HUES64 (cell line): ENCODE measurements around the gene BSN.

ENCODE experiments used
- H3K27ac ChIP-seq: 2 replicates; pipeline ENCODE4 v1.7.0; 2013; ENCODE audit warnings: low read depth, low read length, inconsistent platforms
- H3K27me3 ChIP-seq: 2 replicates; pipeline ENCODE4 v1.6.1; 2013; ENCODE audit warnings: mild to moderate bottlenecking, low read length; ENCODE audit not compliant: insufficient read depth
- H3K36me3 ChIP-seq: 2 replicates; pipeline ENCODE4 v1.6.1; 2013; ENCODE audit warnings: mild to moderate bottlenecking, low read length; ENCODE audit not compliant: insufficient read depth
- H3K4me1 ChIP-seq: 2 replicates; pipeline ENCODE4 v1.6.1; 2013; ENCODE audit warnings: mild to moderate bottlenecking, low read length, moderate library complexity; ENCODE audit not compliant: insufficient read depth
- H3K4me3 ChIP-seq: 2 replicates; pipeline ENCODE4 v1.5.1; 2013; ENCODE audit warnings: mild to moderate bottlenecking, low read length, moderate library complexity
- H3K9ac ChIP-seq: 2 replicates; pipeline ENCODE4 v1.6.1; 2013; ENCODE audit warnings: mild to moderate bottlenecking, low read depth, low read length
- H3K9me3 ChIP-seq: 2 replicates; pipeline ENCODE4 v1.6.1; 2013; ENCODE audit warnings: low read depth, low read length; ENCODE audit not compliant: insufficient read depth
- WGBS: fragments of 150-250, 120-280 bp; methylation state at CpG from one replicate; pipeline ENCODE4 v1.1.7; 2013; ENCODE audit warnings: missing lambda C conversion rate; 5-methylcytosine and 5-hydroxymethylcytosine counted together

Gene BSN

GRCh38 chr3:49712631-49713317, 158.5 kb downstream of the BSN start:
- peaks cover 6% of the 10 kb centered on the region; the same call in 1 of the 2 replicates for H3K36me3 ChIP-seq
- H3K27me3 ChIP-seq = no peaks in the 10 kb centered on the region
- WGBS = 82% methylated on average over 7 of the region's 7 CpGs
- no peak overlapping the region for H3K27ac ChIP-seq
- H3K4me1 ChIP-seq = no peaks in the 10 kb centered on the region
- no peaks in the 10 kb centered on the region for H3K9me3 ChIP-seq
- no peak overlapping the region for H3K9ac ChIP-seq
- no peak overlapping the region for H3K4me3 ChIP-seq

GRCh38 chr3:49713336-49714105, 159.2 kb downstream of the BSN start:
- Histone ChIP-seq H3K9ac (no peak overlapping the region), H3K36me3 (peaks cover 6% of the 10 kb centered on the region; the same call in 1 of the 2 replicates), H3K27ac (no peak overlapping the region), H3K4me1 (0 out of 2 replicates have a peak, but pooled peaks cover 2% of the 10 kb centered on the region), H3K4me3 (no peak overlapping the region), H3K9me3 (no peaks in the 10 kb centered on the region), H3K27me3 (no peaks in the 10 kb centered on the region)
- 94% methylated on average over 25 of the region's 25 CpGs for WGBS

GRCh38 chr3:49714728-49715550, 160.7 kb downstream of the BSN start:
- Histone ChIP-seq H3K36me3 (peaks cover 6% of the 10 kb centered on the region; the same call in 1 of the 2 replicates), H3K4me1 (0 out of 2 replicates have a peak, but pooled peaks cover 6% of the 10 kb centered on the region), H3K4me3 (no peak overlapping the region), H3K27me3 (no peaks in the 10 kb centered on the region), H3K27ac (no peak overlapping the region), H3K9ac (no peak overlapping the region), H3K9me3 (no peaks in the 10 kb centered on the region)
- WGBS = 91% methylated on average over 13 of the region's 13 CpGs

GRCh38 chr3:49715611-49716121, 161.4 kb downstream of the BSN start:
- H3K9me3 ChIP-seq = no peaks in the 10 kb centered on the region
- 0 out of 2 replicates have a peak, but pooled peaks cover 6% of the 10 kb centered on the region for H3K4me1 ChIP-seq
- no peak overlapping the region for H3K27ac ChIP-seq
- no peak overlapping the region for H3K4me3 ChIP-seq
- H3K36me3 ChIP-seq = peaks cover 6% of the 10 kb centered on the region; the same call in 1 of the 2 replicates
- no peaks in the 10 kb centered on the region for H3K27me3 ChIP-seq
- H3K9ac ChIP-seq = no peak overlapping the region
- 93% methylated on average over 13 of the region's 13 CpGs for WGBS

GRCh38 chr3:49716169-49716568, 161.9 kb downstream of the BSN start:
- 0 out of 2 replicates have a peak, but pooled peaks cover 6% of the 10 kb centered on the region for H3K4me1 ChIP-seq
- H3K9ac ChIP-seq = no peak overlapping the region
- H3K36me3 ChIP-seq = peaks cover 11% of the 10 kb centered on the region
- H3K27ac ChIP-seq = no peak overlapping the region
- 94% methylated on average over 7 of the region's 7 CpGs for WGBS
- H3K4me3 ChIP-seq = no peak overlapping the region
- no peaks in the 10 kb centered on the region for H3K9me3 ChIP-seq
- H3K27me3 ChIP-seq = no peaks in the 10 kb centered on the region

- no peak overlapping the region for H3K9ac ChIP-seq
- no peak overlapping the region for H3K4me3 ChIP-seq
- peaks cover 17% of the 10 kb centered on the region for H3K36me3 ChIP-seq
- 0 out of 2 replicates have a peak, but pooled peaks cover 6% of the 10 kb centered on the region for H3K4me1 ChIP-seq
- no peaks in the 10 kb centered on the region for H3K9me3 ChIP-seq
- H3K27me3 ChIP-seq = no peaks in the 10 kb centered on the region
- H3K27ac ChIP-seq = no peak overlapping the region
- 93% methylated on average over 16 of the region's 16 CpGs for WGBS
Measured at GRCh38 chr3:49716691-49717210, 162.5 kb downstream of the BSN start.

GRCh38 chr3:49717211-49717958, 163.1 kb downstream of the BSN start:
- Histone ChIP-seq H3K27me3 (no peaks in the 10 kb centered on the region), H3K9me3 (no peaks in the 10 kb centered on the region), H3K4me1 (0 out of 2 replicates have a peak, but pooled peaks cover 6% of the 10 kb centered on the region), H3K4me3 (no peak overlapping the region), H3K9ac (no peak overlapping the region), H3K36me3 (peaks cover 23% of the 10 kb centered on the region), H3K27ac (no peak overlapping the region)
- 91% methylated on average over 13 of the region's 14 CpGs for WGBS

GRCh38 chr3:49717959-49718857, 163.9 kb downstream of the BSN start:
- Histone ChIP-seq H3K4me1 (peaks cover 6% of the 10 kb centered on the region; the same call in 1 of the 2 replicates), H3K9me3 (no peaks in the 10 kb centered on the region), H3K4me3 (peak overlapping the region; percentile 67), H3K36me3 (peaks cover 27% of the 10 kb centered on the region), H3K9ac (peak overlapping the region; percentile 29; the same call in 1 of the 2 replicates), H3K27me3 (no peaks in the 10 kb centered on the region), H3K27ac (no peak overlapping the region)
- WGBS = 95% methylated on average over 75 of the region's 75 CpGs

GRCh38 chr3:49718858-49719213, 164.6 kb downstream of the BSN start:
- Histone ChIP-seq H3K4me3 (peak overlapping the region; percentile 67), H3K27ac (peak overlapping the region; percentile 9; the same call in 1 of the 2 replicates), H3K9me3 (no peaks in the 10 kb centered on the region), H3K27me3 (no peaks in the 10 kb centered on the region), H3K9ac (peak overlapping the region; percentile 83), H3K36me3 (peaks cover 27% of the 10 kb centered on the region), H3K4me1 (peaks cover 6% of the 10 kb centered on the region; the same call in 1 of the 2 replicates)
- WGBS = 42% methylated on average over 33 of the region's 33 CpGs
